AG10803 (cell line): ENCODE data around the gene ZNF524.

Source experiments
- DNase-seq: peaks from one replicate; pipeline ENCODE4 v3.0.0; 2010; ENCODE audit warnings: low read depth
- H3K4me3 ChIP-seq: 2 replicates; pipeline ENCODE4 v1.5.1; 2011; ENCODE audit warnings: mild to moderate bottlenecking, low read length, control low read depth
- TF ChIP-seq, protein P1 (sequence below): conservative IDR thresholded peaks from 2 replicates; pipeline ENCODE4 v1.5.1; 2011; ENCODE audit warnings: mild to moderate bottlenecking, low read length, control low read depth, inconsistent platforms

ZNF524 gene

GRCh38 chr19:55616395-55616875 is 16.3 kb downstream of the ZNF524 start:
- H3K4me3 ChIP-seq: no peak overlapping the region
- no peak for DNase-seq
- TF ChIP-seq, protein P1, sequence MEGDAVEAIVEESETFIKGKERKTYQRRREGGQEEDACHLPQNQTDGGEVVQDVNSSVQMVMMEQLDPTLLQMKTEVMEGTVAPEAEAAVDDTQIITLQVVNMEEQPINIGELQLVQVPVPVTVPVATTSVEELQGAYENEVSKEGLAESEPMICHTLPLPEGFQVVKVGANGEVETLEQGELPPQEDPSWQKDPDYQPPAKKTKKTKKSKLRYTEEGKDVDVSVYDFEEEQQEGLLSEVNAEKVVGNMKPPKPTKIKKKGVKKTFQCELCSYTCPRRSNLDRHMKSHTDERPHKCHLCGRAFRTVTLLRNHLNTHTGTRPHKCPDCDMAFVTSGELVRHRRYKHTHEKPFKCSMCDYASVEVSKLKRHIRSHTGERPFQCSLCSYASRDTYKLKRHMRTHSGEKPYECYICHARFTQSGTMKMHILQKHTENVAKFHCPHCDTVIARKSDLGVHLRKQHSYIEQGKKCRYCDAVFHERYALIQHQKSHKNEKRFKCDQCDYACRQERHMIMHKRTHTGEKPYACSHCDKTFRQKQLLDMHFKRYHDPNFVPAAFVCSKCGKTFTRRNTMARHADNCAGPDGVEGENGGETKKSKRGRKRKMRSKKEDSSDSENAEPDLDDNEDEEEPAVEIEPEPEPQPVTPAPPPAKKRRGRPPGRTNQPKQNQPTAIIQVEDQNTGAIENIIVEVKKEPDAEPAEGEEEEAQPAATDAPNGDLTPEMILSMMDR: no peak

DNA sequence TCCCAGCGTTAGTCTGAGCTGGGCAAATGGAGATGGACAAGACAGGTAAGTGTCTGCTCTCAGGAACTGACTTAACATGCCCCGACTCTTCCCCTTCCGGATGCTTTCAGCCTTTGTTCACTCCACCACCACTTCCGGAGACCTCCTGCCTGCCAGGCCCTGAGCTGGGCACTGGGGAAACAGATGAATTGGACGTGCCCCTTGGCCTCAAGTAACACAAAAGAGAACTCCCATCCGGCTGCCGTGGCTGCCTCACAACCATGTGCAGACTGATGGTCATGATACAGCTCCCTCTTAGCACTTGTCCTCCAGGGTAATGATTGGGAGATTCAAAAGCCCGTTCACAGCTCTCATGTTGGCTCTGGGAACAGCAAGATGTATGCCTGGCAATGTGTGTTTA is 17.3 kb downstream of the ZNF524 start:
- TF ChIP-seq, protein P1: no peak
- H3K4me3 ChIP-seq: no peak overlapping the region
- DNase-seq: no peak

GRCh38 chr19:55618426-55618825 is 18.3 kb downstream of the ZNF524 start:
- no peak for DNase-seq
- TF ChIP-seq, protein P1: no peak
- H3K4me3 ChIP-seq: no peak overlapping the region

GRCh38 chr19:55619286-55619685 is 19.2 kb downstream of the ZNF524 start:
- no peak overlapping the region for H3K4me3 ChIP-seq
- peak; percentile 80 for DNase-seq
- TF ChIP-seq, protein P1: no peak; the same call in 1 of the 2 replicates

DNA sequence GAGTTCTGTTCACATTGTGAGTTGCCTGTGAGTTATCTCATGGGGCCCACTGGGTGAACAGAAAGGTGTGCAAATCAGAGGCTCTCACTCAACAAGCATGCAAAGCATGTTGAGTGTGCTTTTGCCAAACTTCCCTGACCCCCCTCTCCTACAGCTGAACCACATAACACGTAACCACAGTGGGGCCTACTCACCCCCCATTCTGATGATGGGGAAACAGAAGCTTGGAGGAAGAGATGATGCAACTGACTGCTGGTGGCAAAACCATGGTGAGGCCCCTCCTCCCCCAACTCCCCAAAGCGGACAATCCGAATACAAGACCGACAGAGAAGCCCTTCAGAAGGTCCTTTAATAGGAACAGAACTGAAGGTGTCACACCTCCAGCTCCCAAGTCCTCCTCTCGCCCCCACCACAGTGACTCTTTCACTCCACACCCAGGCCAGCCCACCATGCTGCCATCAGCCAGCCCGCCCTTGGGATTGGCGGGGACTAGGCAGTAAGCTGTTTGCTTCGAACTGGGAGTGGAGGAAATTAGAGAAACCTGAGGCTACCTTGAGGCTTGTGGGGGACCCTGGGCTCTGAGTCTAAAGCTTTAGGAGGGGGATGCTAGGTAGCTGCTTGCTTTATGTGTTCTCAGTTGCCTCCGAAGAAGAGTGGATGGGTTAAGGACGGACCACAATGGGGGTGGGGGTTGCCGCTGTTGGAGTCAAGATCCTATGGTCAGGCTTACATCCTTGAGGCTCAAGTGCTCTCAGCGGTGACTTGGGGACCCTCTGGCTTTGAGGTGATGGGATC is 20.5 kb downstream of the ZNF524 start:
- no peak overlapping the region for H3K4me3 ChIP-seq
- peak; percentile 78 for DNase-seq
- TF ChIP-seq, protein P1: no peak

DNA sequence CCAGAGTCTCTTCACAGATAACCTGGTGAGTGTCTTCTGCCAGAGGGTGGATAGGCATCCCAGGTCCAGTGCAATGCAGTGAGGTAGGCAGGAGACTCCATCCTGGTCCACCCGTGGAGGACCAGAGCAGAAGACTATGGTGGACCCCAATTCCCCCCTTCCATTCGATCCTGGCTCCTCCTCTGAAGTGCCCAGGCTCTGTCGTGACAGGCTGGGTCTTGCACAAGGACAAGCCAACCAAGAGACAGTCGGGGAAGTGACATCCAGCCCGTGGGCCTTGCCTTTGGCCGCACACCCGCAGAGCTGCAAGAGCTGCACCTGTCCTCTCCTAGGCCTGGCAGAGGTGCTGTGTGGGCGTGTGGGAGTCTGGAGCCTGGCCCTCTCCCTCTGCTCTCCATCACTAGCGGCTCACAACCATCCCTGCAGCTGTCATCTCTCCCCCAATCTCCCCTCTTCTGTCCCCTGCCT is 21.2 kb downstream of the ZNF524 start:
- H3K4me3 ChIP-seq: no peak overlapping the region
- TF ChIP-seq, protein P1: no peak
- no peak for DNase-seq

DNA sequence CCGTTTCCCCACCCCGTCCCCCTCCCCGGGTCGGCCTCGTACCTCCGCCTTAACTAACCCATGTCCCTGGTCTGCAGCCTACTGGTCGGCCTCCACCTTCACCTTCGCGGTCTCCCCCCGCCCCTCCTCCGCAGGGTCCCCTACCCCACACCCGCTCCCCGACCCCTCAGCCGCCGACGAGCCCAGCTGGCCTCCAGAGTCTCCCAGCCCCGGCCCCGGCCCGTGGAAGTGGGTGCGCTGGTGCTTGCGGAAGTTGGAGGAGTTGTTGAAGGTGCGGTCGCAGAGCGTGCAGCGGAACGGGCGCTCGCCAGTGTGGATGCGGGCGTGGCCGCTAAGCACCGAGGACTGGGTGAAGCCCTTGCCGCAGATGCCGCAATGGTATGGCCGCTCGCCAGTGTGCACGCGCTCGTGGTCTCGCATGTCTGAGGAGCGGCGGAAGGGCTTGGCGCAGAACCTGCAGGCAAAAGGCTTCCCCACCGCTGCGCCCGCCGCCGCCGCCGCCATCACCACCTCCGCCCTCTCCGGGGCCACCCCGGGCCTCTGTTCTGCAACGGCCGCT is 21.7 kb downstream of the ZNF524 start:
- DNase-seq: no peak
- no peak overlapping the region for H3K4me3 ChIP-seq
- TF ChIP-seq, protein P1: no peak
